ENCODE data around the gene SPECC1L. TPM values are rescaled to one million over a fixed set of nuclear protein-coding genes. Genes with fewer than 3 reads are reported as not detected.
A peak's percentile ranks its signal among the peaks of the same experiment; 100 is the strongest.

SPECC1L gene
- total RNA-seq, 1 donor from 2014 or later: 37.2 TPM

DNA sequence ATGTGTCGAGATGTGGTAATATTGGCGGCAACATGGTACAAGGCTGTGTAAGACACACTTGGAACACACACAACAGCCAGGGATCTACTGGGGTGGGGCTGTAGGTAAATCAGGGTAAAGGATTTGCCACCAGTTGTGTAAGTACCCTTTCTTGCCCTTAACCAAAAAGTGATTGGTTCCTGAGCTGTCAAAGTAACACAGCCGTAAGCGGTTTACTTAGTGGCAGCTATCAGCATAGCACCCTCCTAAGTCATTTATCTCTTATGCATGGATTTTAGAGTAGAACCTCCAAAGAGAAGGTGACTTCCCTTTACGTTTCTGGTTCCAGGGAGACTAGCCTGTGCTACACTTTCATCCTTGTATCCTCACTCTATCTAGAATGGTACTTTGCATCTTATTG lies 57.2 kb downstream of the SPECC1L start:
- H3K4me3 Mint-ChIP-seq: no peak overlapping the region
- peaks cover 32% of the 10 kb centered on the region for H3K36me3 Mint-ChIP-seq (ENCODE audit: low read depth)
- intact Hi-C loops (cut with micrococcal nuclease): loop anchor here (5.0 kb wide), 1 partner anchor 74 kb away; no protein-coding TSS in a partner anchor
- peaks cover 29% of the 10 kb centered on the region for H3K4me1 Mint-ChIP-seq
- H3K27me3 Mint-ChIP-seq: no peaks in the 10 kb centered on the region
- no peak for DNase-seq
- H3K9me3 Mint-ChIP-seq: no peaks in the 10 kb centered on the region
- H3K27ac Mint-ChIP-seq: no peak overlapping the region

DNA sequence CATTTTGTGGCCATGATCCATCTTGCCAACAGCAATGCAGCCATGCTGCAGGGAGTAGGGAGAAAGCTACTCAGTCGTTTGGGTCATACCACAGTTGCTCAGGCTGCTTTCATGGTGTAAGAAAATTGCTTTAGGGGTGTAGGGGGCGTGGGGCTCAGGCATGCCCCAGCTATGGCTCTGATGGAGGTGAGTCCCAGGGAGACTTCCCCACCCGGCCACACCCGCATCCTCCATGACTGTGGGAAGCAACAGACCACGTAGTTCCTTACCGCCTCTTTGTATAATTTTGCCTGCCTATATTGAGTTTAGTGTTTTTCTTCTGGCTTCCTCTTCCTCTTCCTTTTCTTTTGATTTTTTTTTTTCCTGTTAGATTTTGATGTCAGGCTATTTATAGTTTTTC lies 58.8 kb downstream of the SPECC1L start:
- H3K27me3 Mint-ChIP-seq: no peaks in the 10 kb centered on the region
- peak overlapping the region; percentile 0 for H3K27ac Mint-ChIP-seq
- no peaks in the 10 kb centered on the region for H3K9me3 Mint-ChIP-seq
- intact Hi-C loops (cut with micrococcal nuclease): loop anchor here (5.0 kb wide), 1 partner anchor 73 kb away; no protein-coding TSS in a partner anchor
- DNase-seq: no peak
- H3K36me3 Mint-ChIP-seq (ENCODE audit: low read depth): peaks cover 29% of the 10 kb centered on the region
- no peak overlapping the region for H3K4me3 Mint-ChIP-seq
- H3K4me1 Mint-ChIP-seq: peaks cover 23% of the 10 kb centered on the region

DNA sequence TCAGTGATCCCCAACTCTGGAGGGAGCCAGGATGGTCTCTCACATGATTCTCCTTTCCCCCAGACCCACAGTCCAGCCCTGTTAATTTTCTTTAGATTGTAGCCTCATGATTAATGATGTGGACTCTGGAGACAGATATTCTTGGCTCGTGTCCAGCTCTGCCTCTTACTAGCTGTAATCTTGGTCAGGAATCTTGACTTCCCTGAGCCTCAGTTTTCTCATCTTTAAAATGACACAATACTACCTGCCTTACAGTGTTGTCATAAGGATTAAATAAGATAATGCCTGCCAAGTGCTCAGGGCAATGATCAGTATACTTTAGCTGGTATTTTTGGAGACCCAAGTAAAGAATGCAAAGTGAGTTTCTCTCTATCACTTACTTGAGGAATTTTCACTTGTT lies 60.0 kb downstream of the SPECC1L start:
- H3K4me3 Mint-ChIP-seq: no peak overlapping the region
- no peak overlapping the region for H3K27ac Mint-ChIP-seq
- no peaks in the 10 kb centered on the region for H3K9me3 Mint-ChIP-seq
- peaks cover 23% of the 10 kb centered on the region for H3K4me1 Mint-ChIP-seq
- no peaks in the 10 kb centered on the region for H3K27me3 Mint-ChIP-seq
- no peak for DNase-seq
- intact Hi-C loops (cut with micrococcal nuclease): no loop called here
- peaks cover 34% of the 10 kb centered on the region for H3K36me3 Mint-ChIP-seq (ENCODE audit: low read depth)

DNA sequence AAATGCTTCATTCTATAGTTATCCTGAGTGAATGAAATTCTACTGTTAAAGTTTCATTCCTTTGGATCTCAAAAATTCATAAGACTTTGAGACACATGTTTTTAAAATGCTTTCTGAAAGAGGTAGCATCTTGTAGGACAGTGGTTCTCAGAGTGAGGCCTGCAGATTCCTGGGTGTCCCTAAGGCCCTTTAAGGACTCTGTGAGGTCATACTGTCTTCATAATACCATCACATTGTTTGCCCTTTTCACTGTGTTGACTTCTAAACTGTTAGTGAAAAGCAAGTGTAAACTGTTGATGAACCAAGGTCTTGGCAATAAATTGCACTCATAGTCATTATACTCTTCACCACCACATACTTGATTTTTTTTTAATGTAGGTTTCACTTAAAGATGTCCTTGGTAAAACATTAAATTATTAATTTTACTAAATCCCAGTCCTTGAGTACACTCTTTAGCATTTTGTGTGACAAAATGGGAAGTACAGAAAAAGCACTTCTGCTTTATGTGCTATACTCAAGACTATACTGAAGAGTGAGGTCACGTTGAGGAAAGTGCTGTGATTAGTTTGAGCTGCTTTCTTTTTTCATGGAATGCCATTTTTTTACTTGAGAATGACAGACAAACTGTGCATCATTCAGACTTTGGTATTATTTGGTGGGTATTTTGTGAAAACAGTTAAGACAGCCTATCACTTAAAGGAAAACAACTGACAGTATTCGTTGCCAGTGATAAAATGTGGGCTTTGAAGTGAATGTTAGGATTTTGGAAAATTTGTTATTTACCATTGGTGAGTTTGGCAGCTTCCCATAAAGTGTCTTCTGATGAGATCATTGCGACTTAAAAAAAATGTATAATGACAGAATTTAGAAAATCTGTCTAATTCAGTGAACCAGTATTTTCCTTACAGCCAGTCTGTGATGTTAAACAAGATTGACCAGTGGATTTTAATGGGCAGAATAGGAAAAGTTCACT lies 61.1 kb downstream of the SPECC1L start:
- H3K4me1 Mint-ChIP-seq: peaks cover 18% of the 10 kb centered on the region
- peaks cover 32% of the 10 kb centered on the region for H3K36me3 Mint-ChIP-seq (ENCODE audit: low read depth)
- H3K9me3 Mint-ChIP-seq: no peaks in the 10 kb centered on the region
- no peak for DNase-seq
- no peaks in the 10 kb centered on the region for H3K27me3 Mint-ChIP-seq
- no peak overlapping the region for H3K27ac Mint-ChIP-seq
- no peak overlapping the region for H3K4me3 Mint-ChIP-seq
- intact Hi-C loops (cut with micrococcal nuclease): no loop called here

DNA sequence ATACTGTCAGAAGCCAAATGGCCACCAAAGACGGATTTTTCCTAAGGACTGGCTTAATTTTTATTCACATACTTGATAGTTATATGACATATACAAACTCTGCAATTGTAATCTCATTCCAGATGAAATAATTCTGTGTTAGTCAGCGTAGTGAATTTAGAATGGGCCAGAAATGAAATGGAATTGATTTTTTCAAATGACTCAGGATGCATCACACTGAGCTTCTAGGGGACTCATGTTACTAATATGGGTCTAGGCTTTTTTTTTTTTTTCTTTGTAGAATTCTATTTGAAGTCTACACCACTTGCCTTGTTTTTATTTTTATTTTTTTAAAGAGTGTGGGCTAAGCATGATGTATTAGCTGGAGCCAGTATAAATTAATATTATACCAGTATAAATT lies 62.7 kb downstream of the SPECC1L start:
- intact Hi-C loops (cut with micrococcal nuclease): no loop called here
- Mint-ChIP-seq H3K4me3 (no peak overlapping the region), H3K9me3 (no peaks in the 10 kb centered on the region), H3K27ac (no peak overlapping the region), H3K27me3 (no peaks in the 10 kb centered on the region), H3K4me1 (peaks cover 21% of the 10 kb centered on the region), H3K36me3 (ENCODE audit: low read depth) (peaks cover 34% of the 10 kb centered on the region)
- no peak for DNase-seq

DNA sequence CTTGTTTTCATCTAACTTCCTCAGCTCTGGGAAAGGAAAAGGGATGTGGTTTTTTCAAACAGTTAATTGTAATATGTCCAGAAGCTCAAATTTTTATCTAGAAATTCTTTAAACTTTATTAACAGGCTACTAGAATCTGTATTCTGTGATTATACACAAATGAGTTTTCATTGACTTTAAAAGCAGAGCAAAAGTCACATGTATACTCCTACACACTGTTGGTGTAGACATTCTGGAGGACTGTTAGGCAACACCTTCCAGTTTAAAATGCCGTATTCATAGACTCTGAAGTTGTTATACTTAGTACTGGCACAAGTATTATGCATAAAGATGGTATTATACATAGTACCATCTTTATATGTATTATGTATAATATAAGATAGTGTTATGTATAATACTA lies 64.9 kb downstream of the SPECC1L start:
- DNase-seq: no peak
- Mint-ChIP-seq H3K36me3 (ENCODE audit: low read depth) (peaks cover 33% of the 10 kb centered on the region), H3K4me1 (peaks cover 11% of the 10 kb centered on the region), H3K4me3 (no peak overlapping the region), H3K9me3 (no peaks in the 10 kb centered on the region), H3K27me3 (no peaks in the 10 kb centered on the region), H3K27ac (no peak overlapping the region)
- intact Hi-C loops (cut with micrococcal nuclease): no loop called here

DNA sequence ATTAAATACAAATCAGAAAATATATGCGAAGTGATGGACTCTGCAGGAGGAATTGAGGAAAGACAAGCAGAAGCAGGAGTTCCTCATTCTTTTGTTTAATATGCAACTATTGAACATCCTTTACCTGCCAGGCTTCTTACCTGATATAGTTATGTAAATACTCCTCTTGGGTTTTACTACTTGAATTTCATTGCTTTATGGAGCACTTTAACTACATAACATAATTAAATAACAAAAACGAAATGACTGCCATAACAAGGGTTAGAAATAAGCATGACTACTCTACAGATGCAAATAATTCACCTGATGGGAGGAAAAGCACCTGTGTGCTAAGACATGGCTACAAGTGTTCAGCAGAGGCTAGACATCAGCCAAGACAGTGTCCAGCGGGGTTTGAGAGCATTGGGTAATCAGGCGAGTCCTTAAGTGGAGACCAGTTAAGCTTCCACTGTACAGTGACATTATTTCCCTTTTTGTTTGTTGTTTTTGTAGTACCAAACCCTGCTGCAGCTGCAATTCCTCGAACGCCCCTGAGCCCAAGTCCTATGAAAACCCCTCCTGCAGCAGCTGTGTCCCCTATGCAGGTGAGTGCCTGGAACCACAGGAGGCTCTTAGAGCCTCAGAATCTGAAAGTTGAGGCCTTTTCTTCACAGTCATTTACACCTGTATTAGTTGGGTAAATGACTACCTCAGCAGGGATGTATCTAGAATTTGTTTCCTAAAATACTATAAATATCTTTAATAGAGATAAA lies 67.4 kb downstream of the SPECC1L start:
- Mint-ChIP-seq H3K27me3 (no peaks in the 10 kb centered on the region), H3K4me1 (peaks cover 11% of the 10 kb centered on the region), H3K36me3 (ENCODE audit: low read depth) (peaks cover 33% of the 10 kb centered on the region), H3K9me3 (no peaks in the 10 kb centered on the region), H3K4me3 (no peak overlapping the region), H3K27ac (no peak overlapping the region)
- no peak for DNase-seq
- intact Hi-C loops (cut with micrococcal nuclease): no loop called here

DNA sequence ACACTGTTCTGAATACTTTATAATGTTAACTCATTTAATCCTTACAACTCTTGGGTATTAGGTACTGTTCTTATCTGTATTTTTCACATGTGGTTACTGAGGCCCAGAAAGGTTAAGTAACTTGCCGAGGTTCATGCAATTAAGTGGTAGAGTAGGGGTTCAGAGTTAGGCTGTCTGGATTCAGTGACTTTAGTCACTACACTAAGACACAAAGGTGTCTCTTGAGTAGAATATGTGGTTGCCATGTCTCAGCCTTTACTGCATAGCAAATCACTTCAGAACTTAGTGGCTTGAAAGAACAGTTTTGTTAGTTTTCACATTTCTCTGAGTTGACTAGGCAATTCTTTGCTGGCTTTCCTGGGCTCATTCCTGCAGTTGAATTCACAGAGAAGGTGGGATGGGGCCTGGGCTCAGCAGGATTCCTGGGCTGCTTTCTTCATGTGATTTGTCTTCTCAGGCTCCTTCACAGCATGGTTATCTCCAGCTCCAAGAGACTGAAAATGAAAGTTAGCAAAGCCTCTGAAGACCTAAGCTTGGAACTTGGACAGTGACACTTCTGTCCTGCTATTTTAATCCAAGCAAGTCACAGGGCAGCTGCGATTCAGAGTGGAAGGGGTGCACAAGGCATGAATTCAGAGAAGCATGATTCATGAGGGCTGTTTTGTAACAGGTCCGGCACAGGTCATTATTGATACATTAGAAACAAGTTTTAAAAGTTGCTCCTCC lies 68.3 kb downstream of the SPECC1L start:
- Mint-ChIP-seq H3K27ac (no peak overlapping the region), H3K4me3 (no peak overlapping the region), H3K4me1 (peaks cover 11% of the 10 kb centered on the region), H3K9me3 (no peaks in the 10 kb centered on the region), H3K36me3 (ENCODE audit: low read depth) (peaks cover 32% of the 10 kb centered on the region), H3K27me3 (no peaks in the 10 kb centered on the region)
- intact Hi-C loops (cut with micrococcal nuclease): no loop called here
- DNase-seq: no peak

DNA sequence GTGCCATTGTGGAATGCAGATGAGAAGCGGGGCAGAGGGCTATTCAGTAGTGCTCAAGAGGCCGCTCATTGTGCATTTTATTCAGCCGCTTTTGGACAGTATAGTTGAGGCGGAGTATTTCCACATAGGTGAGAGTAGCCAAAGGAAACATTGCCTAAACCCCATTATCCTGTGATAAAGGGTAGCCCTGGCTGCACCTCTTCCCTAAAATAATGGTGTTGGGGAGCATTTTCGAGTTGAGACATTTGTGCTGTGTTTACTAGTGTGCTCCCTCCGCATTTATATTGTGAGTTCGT lies 68.8 kb downstream of the SPECC1L start:
- DNase-seq: no peak
- no peak overlapping the region for H3K4me3 Mint-ChIP-seq
- H3K9me3 Mint-ChIP-seq: no peaks in the 10 kb centered on the region
- H3K27me3 Mint-ChIP-seq: no peaks in the 10 kb centered on the region
- peaks cover 11% of the 10 kb centered on the region for H3K4me1 Mint-ChIP-seq
- H3K36me3 Mint-ChIP-seq (ENCODE audit: low read depth): peaks cover 32% of the 10 kb centered on the region
- no peak overlapping the region for H3K27ac Mint-ChIP-seq
- intact Hi-C loops (cut with micrococcal nuclease): no loop called here

DNA sequence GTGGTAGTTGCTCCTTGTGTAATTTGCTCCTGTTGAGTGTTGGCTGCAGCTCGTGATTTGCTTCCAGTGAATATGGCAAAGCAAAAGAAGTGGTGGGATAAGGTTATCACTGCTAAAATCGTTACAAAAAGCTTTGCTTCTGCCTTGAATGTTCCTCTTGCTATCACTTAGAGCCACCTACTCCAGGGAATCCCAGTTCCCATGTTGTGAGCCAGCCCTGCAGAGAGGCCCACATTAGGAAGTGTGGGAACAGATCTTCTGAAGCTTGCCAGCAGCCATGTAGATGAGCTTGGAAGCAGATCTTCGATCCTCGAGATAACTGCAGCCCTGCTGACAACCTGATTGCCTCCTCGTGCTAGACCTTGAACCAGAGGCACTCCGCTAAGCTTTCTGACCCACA lies 71.0 kb downstream of the SPECC1L start:
- Mint-ChIP-seq H3K4me3 (no peak overlapping the region), H3K4me1 (peaks cover 4% of the 10 kb centered on the region), H3K9me3 (no peaks in the 10 kb centered on the region), H3K36me3 (ENCODE audit: low read depth) (peaks cover 31% of the 10 kb centered on the region), H3K27ac (no peak overlapping the region), H3K27me3 (no peaks in the 10 kb centered on the region)
- intact Hi-C loops (cut with micrococcal nuclease): no loop called here
- DNase-seq: no peak

DNA sequence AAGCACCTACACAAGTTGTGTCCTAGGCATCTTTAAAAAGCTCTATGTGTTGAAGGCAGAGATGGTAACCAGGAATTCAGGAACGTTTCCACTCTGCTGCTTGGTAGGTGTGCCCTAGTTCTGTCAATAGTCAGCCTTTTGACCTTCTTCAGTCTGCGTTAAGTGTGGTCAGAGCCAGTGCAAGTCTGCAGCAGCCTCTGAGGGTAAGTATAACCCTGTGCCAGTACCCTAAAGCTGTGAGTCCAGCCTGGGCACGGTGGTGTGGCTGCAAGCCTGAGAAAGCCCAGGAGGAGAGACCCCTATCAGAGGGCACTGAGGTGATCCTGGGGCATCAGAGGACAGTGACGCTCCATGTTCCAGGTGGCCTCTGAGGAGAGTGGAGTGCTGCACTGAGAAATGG lies 80.0 kb downstream of the SPECC1L start:
- DNase-seq: no peak
- Mint-ChIP-seq H3K36me3 (ENCODE audit: low read depth) (peaks cover 53% of the 10 kb centered on the region), H3K4me1 (peaks cover 2% of the 10 kb centered on the region), H3K27ac (no peak overlapping the region), H3K27me3 (no peaks in the 10 kb centered on the region), H3K9me3 (peaks cover 3% of the 10 kb centered on the region), H3K4me3 (no peak overlapping the region)
- intact Hi-C loops (cut with micrococcal nuclease): no loop called here

DNA sequence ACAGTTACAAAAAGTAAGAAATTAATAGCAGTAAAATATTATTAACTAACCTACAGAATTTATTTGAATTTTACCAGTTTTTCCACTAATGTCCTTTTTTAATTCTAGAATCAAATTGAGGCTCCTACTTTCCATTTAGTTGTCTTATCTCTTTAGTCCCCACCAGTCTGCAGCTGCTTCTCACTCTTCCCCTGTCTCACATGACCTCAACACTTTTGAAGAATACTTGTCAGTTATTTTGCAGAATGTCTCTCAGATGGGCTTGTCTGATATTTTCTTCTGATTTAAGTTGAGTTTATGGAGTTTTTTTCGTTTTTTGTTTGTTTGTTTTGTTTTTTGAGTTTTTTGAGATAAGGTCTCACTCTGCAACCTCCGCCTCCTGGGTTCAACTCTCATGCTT lies 82.5 kb downstream of the SPECC1L start:
- H3K4me3 Mint-ChIP-seq: no peak overlapping the region
- no peaks in the 10 kb centered on the region for H3K27me3 Mint-ChIP-seq
- H3K27ac Mint-ChIP-seq: no peak overlapping the region
- peaks cover 6% of the 10 kb centered on the region for H3K4me1 Mint-ChIP-seq
- intact Hi-C loops (cut with micrococcal nuclease): no loop called here
- H3K9me3 Mint-ChIP-seq: peaks cover 3% of the 10 kb centered on the region
- DNase-seq: no peak
- H3K36me3 Mint-ChIP-seq (ENCODE audit: low read depth): peaks cover 54% of the 10 kb centered on the region

DNA sequence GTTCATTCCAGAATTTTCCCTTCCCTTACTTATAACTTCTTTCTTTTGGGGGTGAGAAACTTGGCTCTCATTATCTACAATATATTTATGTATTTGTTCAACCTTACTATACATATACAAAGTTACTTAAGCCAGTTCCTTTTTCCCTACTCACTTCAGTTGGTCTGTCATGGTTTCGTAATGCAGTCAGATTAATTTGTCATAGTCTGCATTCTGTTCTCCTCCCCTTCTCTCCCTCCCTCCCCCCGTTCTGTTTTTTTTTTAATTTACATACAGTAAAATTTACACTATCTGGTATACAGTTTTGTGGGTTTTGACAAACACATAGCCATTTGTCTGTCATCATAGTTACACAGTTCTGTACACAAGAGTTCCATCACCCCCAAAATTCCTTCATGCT lies 84.9 kb downstream of the SPECC1L start:
- no peak overlapping the region for H3K4me3 Mint-ChIP-seq
- intact Hi-C loops (cut with micrococcal nuclease): no loop called here
- no peaks in the 10 kb centered on the region for H3K27me3 Mint-ChIP-seq
- no peak overlapping the region for H3K27ac Mint-ChIP-seq
- no peak for DNase-seq
- peaks cover 3% of the 10 kb centered on the region for H3K9me3 Mint-ChIP-seq
- H3K36me3 Mint-ChIP-seq (ENCODE audit: low read depth): peaks cover 50% of the 10 kb centered on the region
- H3K4me1 Mint-ChIP-seq: peaks cover 6% of the 10 kb centered on the region

DNA sequence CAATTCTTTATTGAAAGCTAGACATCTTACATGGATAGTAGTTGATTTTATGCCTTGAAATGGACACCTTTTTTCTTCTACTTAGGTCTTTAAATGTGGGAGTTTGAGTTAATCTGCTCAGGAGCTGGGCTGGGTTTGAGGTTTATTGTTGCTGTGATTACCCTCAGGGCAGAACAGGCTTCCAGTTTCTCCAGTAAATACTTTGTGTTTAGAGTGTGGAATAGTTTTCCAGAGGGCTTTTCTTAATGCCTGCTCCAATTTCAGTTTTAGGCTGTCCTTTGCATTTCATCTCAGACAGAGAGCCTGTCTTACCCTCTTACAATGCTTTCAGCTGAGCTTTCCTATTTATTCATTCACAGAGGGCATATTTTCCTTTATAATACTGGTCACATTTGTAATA lies 86.9 kb downstream of the SPECC1L start:
- peaks cover 43% of the 10 kb centered on the region for H3K36me3 Mint-ChIP-seq (ENCODE audit: low read depth)
- peaks cover 3% of the 10 kb centered on the region for H3K9me3 Mint-ChIP-seq
- no peaks in the 10 kb centered on the region for H3K27me3 Mint-ChIP-seq
- no peak overlapping the region for H3K27ac Mint-ChIP-seq
- DNase-seq: no peak
- peaks cover 6% of the 10 kb centered on the region for H3K4me1 Mint-ChIP-seq
- no peak overlapping the region for H3K4me3 Mint-ChIP-seq
- intact Hi-C loops (cut with micrococcal nuclease): no loop called here

Measured in activated CD4-positive, alpha-beta T cell treated with anti-CD3 and anti-CD28 coated beads, Interleukin-2, amount 10 ng/mL, durations not matched to agents 24 days and 14 days (primary cell).